ENCODE measurements around the gene SF3B5. TPM values are rescaled to one million over a fixed set of nuclear protein-coding genes. Genes with fewer than 3 reads are reported as not detected.
"Not testable (repeated sequence)": the region's sequence is repeated elsewhere in the genome, so short reads cannot be mapped to it uniquely, and the experiment has no call there.

The SF3B5 gene
- polyA plus RNA-seq, 1 donor (not counting 4 experiments of a cell fraction or from before 2014, with no cell fraction given) = 199 TPM

DNA sequence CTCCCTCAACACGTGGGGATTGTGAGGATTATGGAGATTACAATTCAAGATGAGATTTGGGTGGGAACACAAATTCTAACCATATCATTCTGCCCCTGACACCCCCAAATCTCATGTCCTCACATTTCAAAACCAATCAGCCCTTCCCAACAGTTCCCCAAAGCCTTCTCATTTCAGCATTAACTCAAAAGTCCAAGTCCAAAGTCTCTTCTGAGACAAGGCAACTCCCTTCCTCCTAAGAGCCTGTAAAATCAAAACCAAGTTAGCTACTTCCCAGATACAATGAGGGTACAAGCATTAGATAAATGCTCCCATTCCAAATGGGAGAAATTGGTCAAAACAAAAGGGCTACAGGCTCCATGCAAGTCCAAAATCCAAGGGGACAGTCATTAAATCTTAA is 47.7 kb downstream of the SF3B5 start:
- no peak overlapping the region for H3K9ac ChIP-seq (ENCODE audit: control insufficient read depth, extremely low read depth, insufficient read depth, low read length)
- H3K79me2 ChIP-seq (ENCODE audit: control insufficient read depth, insufficient read depth, low read length) = no peaks in the 10 kb centered on the region
- TF ChIP-seq, protein P1, sequence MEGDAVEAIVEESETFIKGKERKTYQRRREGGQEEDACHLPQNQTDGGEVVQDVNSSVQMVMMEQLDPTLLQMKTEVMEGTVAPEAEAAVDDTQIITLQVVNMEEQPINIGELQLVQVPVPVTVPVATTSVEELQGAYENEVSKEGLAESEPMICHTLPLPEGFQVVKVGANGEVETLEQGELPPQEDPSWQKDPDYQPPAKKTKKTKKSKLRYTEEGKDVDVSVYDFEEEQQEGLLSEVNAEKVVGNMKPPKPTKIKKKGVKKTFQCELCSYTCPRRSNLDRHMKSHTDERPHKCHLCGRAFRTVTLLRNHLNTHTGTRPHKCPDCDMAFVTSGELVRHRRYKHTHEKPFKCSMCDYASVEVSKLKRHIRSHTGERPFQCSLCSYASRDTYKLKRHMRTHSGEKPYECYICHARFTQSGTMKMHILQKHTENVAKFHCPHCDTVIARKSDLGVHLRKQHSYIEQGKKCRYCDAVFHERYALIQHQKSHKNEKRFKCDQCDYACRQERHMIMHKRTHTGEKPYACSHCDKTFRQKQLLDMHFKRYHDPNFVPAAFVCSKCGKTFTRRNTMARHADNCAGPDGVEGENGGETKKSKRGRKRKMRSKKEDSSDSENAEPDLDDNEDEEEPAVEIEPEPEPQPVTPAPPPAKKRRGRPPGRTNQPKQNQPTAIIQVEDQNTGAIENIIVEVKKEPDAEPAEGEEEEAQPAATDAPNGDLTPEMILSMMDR (optimal IDR thresholded peaks at IDR 0.05 in 1 of 3, IDR thresholded peaks at IDR 0.05 in 1 of 3, conservative IDR thresholded peaks at IDR 0.05 in 1 of 3; ENCODE audit: extremely low read depth in 1 of 3, insufficient read depth in 2 of 3, low read length in 3 of 3) = no peak
- no peak for TF ChIP-seq EZH2 (IDR thresholded peaks at IDR 0.05; ENCODE audit: low read length)
- H3K4me2 ChIP-seq (ENCODE audit: control insufficient read depth, extremely low read depth, insufficient read depth, low read depth, low read length) = no peak overlapping the region
- no peaks in the 10 kb centered on the region for H4K20me1 ChIP-seq (ENCODE audit: control insufficient read depth, extremely low read depth, insufficient read depth, low read length)
- no peak overlapping the region for H2AFZ ChIP-seq (ENCODE audit: control insufficient read depth, low read length)
- H3K27me3 ChIP-seq (ENCODE audit: control insufficient read depth, extremely low read depth, insufficient read depth, low read length) = no peaks in the 10 kb centered on the region
- H3K4me1 ChIP-seq (ENCODE audit: control insufficient read depth, extremely low read depth, insufficient read depth, low read length) = no peaks in the 10 kb centered on the region
- no peak overlapping the region for H3K27ac ChIP-seq (ENCODE audit: control insufficient read depth, insufficient read depth, low read length)
- H3K4me3 ChIP-seq (ENCODE audit: control insufficient read depth in 2 of 3, extremely low read depth in 1 of 3, insufficient read depth in 2 of 3, low read depth in 1 of 3, low read length in 3 of 3) = no peak overlapping the region
- no peaks in the 10 kb centered on the region for H3K36me3 ChIP-seq (ENCODE audit: control insufficient read depth in 2 of 2, extremely low read depth in 1 of 2, insufficient read depth in 2 of 2, low read length in 2 of 2)
- dilution Hi-C loops (cut with MboI; ENCODE audit: extremely low pct_ligation_motif_present, low sequenced_read_pairs) = no loop called here
- H3K9me3 ChIP-seq (ENCODE audit: control insufficient read depth, low read depth, low read length) = no peaks in the 10 kb centered on the region
- FAIRE-seq (no peak), DNase-seq (ENCODE audit: low read depth, low spot score) (no peak)
- H3K9me1 ChIP-seq (ENCODE audit: control insufficient read depth, extremely low read depth, insufficient read depth, low read length) = no peaks in the 10 kb centered on the region

DNA sequence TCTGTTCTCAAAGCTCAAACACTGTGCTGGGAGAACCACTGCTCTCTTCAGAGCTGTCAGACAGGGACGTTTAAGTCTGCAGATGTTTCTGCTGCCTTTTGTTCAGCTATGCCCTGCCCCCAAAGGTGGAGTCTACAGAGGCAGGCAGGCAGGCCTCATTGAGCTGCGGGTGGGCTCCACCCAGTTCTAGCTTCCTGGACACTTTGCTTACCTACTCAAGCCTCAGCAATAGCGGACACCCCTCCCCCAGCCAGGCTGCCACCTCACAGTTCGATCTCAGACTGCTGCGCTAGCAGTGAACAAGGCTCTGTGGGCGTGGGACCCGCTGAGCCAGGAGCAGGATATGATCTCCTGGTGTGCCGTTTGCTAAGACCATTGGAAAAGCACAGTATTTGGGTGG is 48.7 kb downstream of the SF3B5 start:
- H2AFZ ChIP-seq (ENCODE audit: control insufficient read depth, low read length); H3K27ac ChIP-seq (ENCODE audit: control insufficient read depth, insufficient read depth, low read length); H3K9me1 ChIP-seq (ENCODE audit: control insufficient read depth, extremely low read depth, insufficient read depth, low read length); H3K4me2 ChIP-seq (ENCODE audit: control insufficient read depth, extremely low read depth, insufficient read depth, low read depth, low read length); dilution Hi-C loops (cut with MboI; ENCODE audit: extremely low pct_ligation_motif_present, low sequenced_read_pairs); FAIRE-seq; H3K27me3 ChIP-seq (ENCODE audit: control insufficient read depth, extremely low read depth, insufficient read depth, low read length); H3K79me2 ChIP-seq (ENCODE audit: control insufficient read depth, insufficient read depth, low read length); H3K9ac ChIP-seq (ENCODE audit: control insufficient read depth, extremely low read depth, insufficient read depth, low read length); DNase-seq (ENCODE audit: low read depth, low spot score); H3K9me3 ChIP-seq (ENCODE audit: control insufficient read depth, low read depth, low read length); H3K4me1 ChIP-seq (ENCODE audit: control insufficient read depth, extremely low read depth, insufficient read depth, low read length); H4K20me1 ChIP-seq (ENCODE audit: control insufficient read depth, extremely low read depth, insufficient read depth, low read length); H3K4me3 ChIP-seq (ENCODE audit: control insufficient read depth in 2 of 3, extremely low read depth in 1 of 3, insufficient read depth in 2 of 3, low read depth in 1 of 3, low read length in 3 of 3); H3K36me3 ChIP-seq (ENCODE audit: control insufficient read depth in 2 of 2, extremely low read depth in 1 of 2, insufficient read depth in 2 of 2, low read length in 2 of 2): not testable (repeated sequence)

DNA sequence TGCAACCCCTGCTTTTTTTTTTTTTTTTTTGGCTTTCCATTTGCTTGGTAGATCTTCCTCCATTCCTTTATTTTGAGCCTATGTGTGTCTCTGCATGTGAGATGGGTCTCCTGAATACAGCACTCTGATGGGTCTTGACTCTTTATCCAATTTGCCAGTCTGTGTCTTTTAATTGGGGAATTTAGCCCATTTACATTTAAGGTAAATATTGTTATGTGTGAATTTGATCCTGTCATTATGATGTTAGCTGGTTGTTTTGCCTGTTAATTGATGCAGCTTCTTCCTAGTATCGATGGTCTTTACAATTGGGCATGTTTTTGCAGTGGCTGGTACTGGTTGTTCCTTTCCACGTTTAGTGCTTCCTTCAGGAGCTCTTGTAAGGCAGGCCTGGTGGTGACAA is 50.4 kb downstream of the SF3B5 start:
- DNase-seq (ENCODE audit: low read depth, low spot score); H3K4me3 ChIP-seq (ENCODE audit: control insufficient read depth in 2 of 3, extremely low read depth in 1 of 3, insufficient read depth in 2 of 3, low read depth in 1 of 3, low read length in 3 of 3); H3K9me3 ChIP-seq (ENCODE audit: control insufficient read depth, low read depth, low read length); H3K27ac ChIP-seq (ENCODE audit: control insufficient read depth, insufficient read depth, low read length); FAIRE-seq; H3K79me2 ChIP-seq (ENCODE audit: control insufficient read depth, insufficient read depth, low read length); H3K4me1 ChIP-seq (ENCODE audit: control insufficient read depth, extremely low read depth, insufficient read depth, low read length); dilution Hi-C loops (cut with MboI; ENCODE audit: extremely low pct_ligation_motif_present, low sequenced_read_pairs); H4K20me1 ChIP-seq (ENCODE audit: control insufficient read depth, extremely low read depth, insufficient read depth, low read length); H3K36me3 ChIP-seq (ENCODE audit: control insufficient read depth in 2 of 2, extremely low read depth in 1 of 2, insufficient read depth in 2 of 2, low read length in 2 of 2); H2AFZ ChIP-seq (ENCODE audit: control insufficient read depth, low read length); H3K27me3 ChIP-seq (ENCODE audit: control insufficient read depth, extremely low read depth, insufficient read depth, low read length); H3K9ac ChIP-seq (ENCODE audit: control insufficient read depth, extremely low read depth, insufficient read depth, low read length); H3K4me2 ChIP-seq (ENCODE audit: control insufficient read depth, extremely low read depth, insufficient read depth, low read depth, low read length); H3K9me1 ChIP-seq (ENCODE audit: control insufficient read depth, extremely low read depth, insufficient read depth, low read length): not testable (repeated sequence)

Other genes with a start within 250 kb of the SF3B5 start
- gene ZC2HC1B, start 231.1 kb downstream of the SF3B5 start, polyA plus RNA-seq = not detected in 3 replicates
- 5.9 to 10.5 TPM (median 8.9 TPM) in 3 replicates for gene PLAGL1, start 87.3 kb downstream of the SF3B5 start, polyA plus RNA-seq
- 0.19 to 0.28 TPM (median 0.26 TPM) in 3 replicates for gene STX11, start 54.9 kb upstream of the SF3B5 start, polyA plus RNA-seq
- 19.3 to 23.7 TPM (median 20.5 TPM) in 3 replicates for gene UTRN, start 189.8 kb upstream of the SF3B5 start, polyA plus RNA-seq

All from keratinocyte (primary cell).